Smooth muscle cell (in vitro differentiated cells): ENCODE data around the gene RPS6KL1. TPM values are rescaled to one million over a fixed set of nuclear protein-coding genes. Genes with fewer than 3 reads are reported as not detected.

ENCODE experiments used
- DNase-seq: peaks from one replicate; lab custom pipeline; 2025; ENCODE audit not compliant: unreplicated experiment; lab: John Stamatoyannopoulos, UW
- H2AFZ ChIP-seq: fragments of 200-600 bp; sonication (generic); 2 replicates; pipeline ENCODE4 v1.6.0; 2016; ENCODE audit warnings: antibody characterized with exemption, low read depth, mild to moderate bottlenecking
- H3F3A ChIP-seq: fragments of 200-600 bp; sonication (generic); 2 replicates; pipeline ENCODE4 v1.6.0; 2017; ENCODE audit warnings: antibody characterized with exemption, low read depth
- H3K27ac ChIP-seq: fragments of 200-600 bp; sonication (generic); 2 replicates; pipeline ENCODE4 v1.5.1; 2016; ENCODE audit warnings: low read depth, mild to moderate bottlenecking
- H3K27me3 ChIP-seq: fragments of 200-600 bp; sonication (generic); 2 replicates; pipeline ENCODE4 v1.6.1; 2016; ENCODE audit warnings: low read depth, mild to moderate bottlenecking
- H3K36me3 ChIP-seq: fragments of 200-600 bp; sonication (generic); 2 replicates; pipeline ENCODE4 v1.5.1; 2016; ENCODE audit warnings: low read depth
- H3K4me1 ChIP-seq: fragments of 200-600 bp; sonication (generic); 2 replicates; pipeline ENCODE4 v1.5.1; 2016; ENCODE audit warnings: low read depth
- H3K4me2 ChIP-seq: fragments of 200-600 bp; sonication (generic); 2 replicates; pipeline ENCODE4 v1.6.0; 2016; ENCODE audit warnings: mild to moderate bottlenecking
- H3K4me3 ChIP-seq: fragments of 200-600 bp; sonication (generic); 2 replicates; pipeline ENCODE4 v1.5.1; 2016; ENCODE audit warnings: mild to moderate bottlenecking
- H3K79me2 ChIP-seq: fragments of 200-600 bp; sonication (generic); 2 replicates; pipeline ENCODE4 v1.6.0; 2016; ENCODE audit warnings: low read depth, mild to moderate bottlenecking
- H3K9ac ChIP-seq: fragments of 200-600 bp; sonication (generic); 2 replicates; pipeline ENCODE4 v1.6.0; 2016; ENCODE audit warnings: low read depth
- H3K9me3 ChIP-seq: fragments of 200-600 bp; sonication (generic); replicated peaks from 2 replicates; pipeline ENCODE4 v1.5.1; 2016; ENCODE audit warnings: low read depth
- H4K20me1 ChIP-seq: fragments of 200-600 bp; sonication (generic); 2 replicates; pipeline ENCODE4 v1.6.0; 2016; ENCODE audit warnings: low read depth
- WGBS: methylation state at CpG from one replicate; pipeline ENCODE4 v1.1.7; 2016; ENCODE audit warnings: low lambda C conversion rate; 5-methylcytosine and 5-hydroxymethylcytosine counted together
- polyA plus RNA-seq: library from polyadenylated mRNA; unstranded; fragments of >200 nt; fragmentation: Nextera tagmentation; extraction: Ambion mirVana; gene quantifications from 2 replicates; pipeline ENCODE4 v1.2.1, GENCODE V29; 2016
- total RNA-seq: library from RNA; depleted of rRNA; stranded (reverse); fragments of >200 nt; gene quantifications from 2 replicates; pipeline ENCODE4 v1.2.3, GENCODE V29; 2014
- TF ChIP-seq, protein P1 (sequence below): fragments of 200-600 bp; sonication (generic); IDR thresholded peaks from 2 replicates; pipeline ENCODE4 v1.5.1; 2017; ENCODE audit warnings: borderline replicate concordance, mild to moderate bottlenecking, antibody characterized with exemption; ENCODE audit not compliant: insufficient read depth, poor library complexity, severe bottlenecking

The RPS6KL1 gene
- total and polyA plus RNA-seq, 2 experiments from 2014 or later, result not detected

- H3K36me3 ChIP-seq, result no peaks in the 10 kb centered on the region
- H3K27ac ChIP-seq, result no peak overlapping the region
- no peaks in the 10 kb centered on the region for H3K79me2 ChIP-seq
- DNase-seq, result no peak
- H2AFZ ChIP-seq, result no peak overlapping the region
- 97% methylated on average over 5 of the region's 5 CpGs for WGBS
- H3K9ac ChIP-seq, result no peak overlapping the region
- TF ChIP-seq, protein P1, sequence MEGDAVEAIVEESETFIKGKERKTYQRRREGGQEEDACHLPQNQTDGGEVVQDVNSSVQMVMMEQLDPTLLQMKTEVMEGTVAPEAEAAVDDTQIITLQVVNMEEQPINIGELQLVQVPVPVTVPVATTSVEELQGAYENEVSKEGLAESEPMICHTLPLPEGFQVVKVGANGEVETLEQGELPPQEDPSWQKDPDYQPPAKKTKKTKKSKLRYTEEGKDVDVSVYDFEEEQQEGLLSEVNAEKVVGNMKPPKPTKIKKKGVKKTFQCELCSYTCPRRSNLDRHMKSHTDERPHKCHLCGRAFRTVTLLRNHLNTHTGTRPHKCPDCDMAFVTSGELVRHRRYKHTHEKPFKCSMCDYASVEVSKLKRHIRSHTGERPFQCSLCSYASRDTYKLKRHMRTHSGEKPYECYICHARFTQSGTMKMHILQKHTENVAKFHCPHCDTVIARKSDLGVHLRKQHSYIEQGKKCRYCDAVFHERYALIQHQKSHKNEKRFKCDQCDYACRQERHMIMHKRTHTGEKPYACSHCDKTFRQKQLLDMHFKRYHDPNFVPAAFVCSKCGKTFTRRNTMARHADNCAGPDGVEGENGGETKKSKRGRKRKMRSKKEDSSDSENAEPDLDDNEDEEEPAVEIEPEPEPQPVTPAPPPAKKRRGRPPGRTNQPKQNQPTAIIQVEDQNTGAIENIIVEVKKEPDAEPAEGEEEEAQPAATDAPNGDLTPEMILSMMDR, result no peak
- H3K9me3 ChIP-seq, result no peaks in the 10 kb centered on the region
- H3F3A ChIP-seq, result no peaks in the 10 kb centered on the region
- H3K4me1 ChIP-seq, result no peaks in the 10 kb centered on the region
- H3K27me3 ChIP-seq, result no peaks in the 10 kb centered on the region
- no peak overlapping the region for H3K4me3 ChIP-seq
- no peak overlapping the region for H3K4me2 ChIP-seq
- no peaks in the 10 kb centered on the region for H4K20me1 ChIP-seq
These were observed 5.9 kb downstream of the RPS6KL1 start for GRCh38 chr14:74917178-74917543.

DNA sequence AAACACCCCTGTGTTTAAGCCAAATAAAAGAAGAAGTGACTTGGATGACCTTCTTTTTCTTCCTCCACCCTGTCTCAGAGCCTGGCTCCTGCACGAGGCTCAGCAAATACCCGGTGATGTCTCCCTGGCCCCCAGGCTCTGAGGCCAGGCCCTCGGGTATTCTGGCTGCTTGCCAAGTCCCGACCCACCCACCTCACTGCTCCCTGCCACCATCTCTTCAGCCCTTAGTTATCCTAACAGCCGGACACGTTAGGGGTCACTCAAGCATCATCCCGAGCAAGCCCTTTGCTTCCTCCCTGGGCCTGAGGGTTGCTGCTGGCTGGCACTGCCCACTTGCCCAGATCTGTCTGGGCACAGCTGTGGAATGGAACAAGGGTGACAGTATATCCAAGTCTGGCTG, 7.2 kb downstream of the RPS6KL1 start:
- TF ChIP-seq, protein P1, result no peak
- H3K27ac ChIP-seq, result no peak overlapping the region
- H3K27me3 ChIP-seq, result no peaks in the 10 kb centered on the region
- H3K9ac ChIP-seq, result no peak overlapping the region
- no peaks in the 10 kb centered on the region for H3K79me2 ChIP-seq
- 65% methylated on average over 7 of the region's 7 CpGs for WGBS
- no peak overlapping the region for H3K4me2 ChIP-seq
- no peaks in the 10 kb centered on the region for H4K20me1 ChIP-seq
- H3F3A ChIP-seq, result no peaks in the 10 kb centered on the region
- H3K9me3 ChIP-seq, result no peaks in the 10 kb centered on the region
- H3K4me3 ChIP-seq, result no peak overlapping the region
- no peaks in the 10 kb centered on the region for H3K36me3 ChIP-seq
- no peaks in the 10 kb centered on the region for H3K4me1 ChIP-seq
- no peak overlapping the region for H2AFZ ChIP-seq
- no peak for DNase-seq

DNA sequence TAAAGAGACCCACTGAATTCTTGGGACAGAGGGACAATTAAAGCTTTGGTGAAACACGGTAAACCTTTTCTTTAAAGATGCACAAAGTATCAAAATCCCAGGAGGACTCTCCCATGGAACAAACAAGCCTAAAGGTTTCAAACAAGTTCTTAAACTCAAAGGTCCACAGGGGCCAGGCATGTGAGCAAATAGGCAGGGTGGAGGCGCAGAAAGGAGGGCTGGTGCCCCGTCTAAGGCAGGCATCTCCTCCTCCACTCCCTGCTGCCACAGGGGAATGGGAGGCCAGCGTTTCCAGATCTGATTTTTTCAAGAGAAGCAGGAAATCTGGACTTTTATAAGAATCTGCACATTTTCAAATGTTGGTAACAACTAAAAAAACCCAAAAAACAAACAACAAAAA, 7.6 kb downstream of the RPS6KL1 start:
- TF ChIP-seq, protein P1, result no peak
- H3K9me3 ChIP-seq, result no peaks in the 10 kb centered on the region
- no peaks in the 10 kb centered on the region for H3K4me1 ChIP-seq
- 83% methylated on average over 4 of the region's 4 CpGs for WGBS
- H3K9ac ChIP-seq, result no peak overlapping the region
- no peaks in the 10 kb centered on the region for H4K20me1 ChIP-seq
- no peak overlapping the region for H2AFZ ChIP-seq
- no peaks in the 10 kb centered on the region for H3F3A ChIP-seq
- no peak for DNase-seq
- no peaks in the 10 kb centered on the region for H3K79me2 ChIP-seq
- H3K4me3 ChIP-seq, result no peak overlapping the region
- H3K27me3 ChIP-seq, result no peaks in the 10 kb centered on the region
- H3K4me2 ChIP-seq, result no peak overlapping the region
- H3K27ac ChIP-seq, result no peak overlapping the region
- no peaks in the 10 kb centered on the region for H3K36me3 ChIP-seq

GRCh38 chr14:74913986-74914573, 9.0 kb downstream of the RPS6KL1 start:
- no peaks in the 10 kb centered on the region for H3K4me1 ChIP-seq
- peak; percentile 9 for DNase-seq
- WGBS, result 61% methylated on average over 6 of the region's 6 CpGs

More at GRCh38 chr14:74913986-74914573, 9.0 kb downstream of the RPS6KL1 start:
- H3K9ac ChIP-seq, result no peak overlapping the region
- no peak overlapping the region for H3K4me2 ChIP-seq
- TF ChIP-seq, protein P1, result peak; percentile 64
- no peak overlapping the region for H3K4me3 ChIP-seq
- no peaks in the 10 kb centered on the region for H3K9me3 ChIP-seq
- H3K79me2 ChIP-seq, result no peaks in the 10 kb centered on the region
- H4K20me1 ChIP-seq, result no peaks in the 10 kb centered on the region
- no peaks in the 10 kb centered on the region for H3F3A ChIP-seq
- no peak overlapping the region for H3K27ac ChIP-seq
- H3K36me3 ChIP-seq, result no peaks in the 10 kb centered on the region
- H3K27me3 ChIP-seq, result no peaks in the 10 kb centered on the region
- H2AFZ ChIP-seq, result no peak overlapping the region
